ENCODE measurements around the gene ZNF532.
"Not testable (repeated sequence)": the region's sequence is repeated elsewhere in the genome, so short reads cannot be mapped to it uniquely, and the experiment has no call there.

The ZNF532 gene

GRCh38 chr18:58864146-58865032, at the start of gene ZNF532:
ZNF532 (plus strand) TSS chr18:58864877. CDS start in a region left out here.
- DNase-seq (ENCODE audit: low spot score) = no peak

DNA sequence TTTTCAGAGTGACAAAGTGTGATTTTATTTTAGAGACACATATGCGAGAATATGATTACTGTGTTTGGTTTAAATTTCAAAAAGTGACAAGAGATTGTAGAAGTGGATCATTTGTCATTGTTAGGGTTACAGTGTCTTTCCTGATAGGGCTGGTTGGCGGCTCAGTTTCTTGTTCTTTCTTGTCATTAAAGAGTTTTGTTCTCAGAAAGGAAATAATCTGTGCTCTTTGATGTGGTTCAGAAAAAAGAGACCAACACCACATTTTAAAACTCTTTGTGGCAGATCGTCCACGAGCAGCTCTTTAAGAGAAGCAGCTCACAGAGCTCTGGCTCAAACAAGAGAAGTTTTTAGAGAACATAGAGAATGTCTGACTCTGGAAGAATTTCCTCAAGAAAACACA, 45.6 kb upstream of the ZNF532 start:
- DNase-seq (ENCODE audit: low spot score) = peak; percentile 43

- DNase-seq (ENCODE audit: low spot score) = no peak
Measured at GRCh38 chr18:58820251-58820650, 44.4 kb upstream of the ZNF532 start.

DNA sequence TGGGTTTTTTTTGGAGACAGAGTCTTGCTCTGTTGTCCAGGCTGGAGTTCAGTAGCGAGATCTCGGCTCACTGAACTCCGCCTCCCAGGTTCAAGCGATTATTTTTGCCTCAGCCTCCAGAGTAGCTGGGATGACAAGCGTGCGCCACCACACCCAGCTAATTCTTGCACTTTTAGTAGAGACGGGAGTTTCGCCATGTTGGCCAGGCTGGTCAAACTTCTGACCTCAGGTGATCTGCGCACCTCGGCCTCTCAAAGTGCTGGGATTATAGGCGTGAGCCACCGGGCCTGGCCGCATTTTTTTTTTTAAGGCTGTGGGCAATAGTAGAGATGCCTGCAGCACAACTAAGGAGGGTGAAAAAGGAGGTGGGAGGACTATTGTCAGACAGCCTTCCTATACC, 41.7 kb upstream of the ZNF532 start:
- DNase-seq (ENCODE audit: low spot score) = no peak

GRCh38 chr18:58823412-58823811, 41.3 kb upstream of the ZNF532 start:
- no peak for DNase-seq (ENCODE audit: low spot score)

DNA sequence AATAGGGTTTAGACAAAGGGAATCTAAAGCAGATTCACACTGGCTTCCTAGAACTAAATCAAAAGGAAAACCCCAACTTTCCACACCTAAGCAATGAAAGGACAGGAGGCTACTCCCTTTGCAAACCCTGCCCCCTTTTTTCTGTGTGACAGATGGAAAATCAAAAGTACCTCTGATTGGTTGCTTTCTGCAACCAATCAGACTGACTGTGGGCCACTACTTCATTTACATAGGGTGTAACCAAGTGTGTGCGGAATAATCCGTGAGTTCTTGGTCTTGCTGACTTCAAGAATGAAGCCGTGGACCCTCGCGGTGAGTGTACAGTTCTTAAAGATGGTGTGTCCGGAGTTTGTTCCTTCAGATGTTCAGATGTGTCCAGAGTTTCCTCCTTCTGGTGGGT, 37.8 kb upstream of the ZNF532 start:
- DNase-seq (ENCODE audit: low spot score) = not testable (repeated sequence)

DNA sequence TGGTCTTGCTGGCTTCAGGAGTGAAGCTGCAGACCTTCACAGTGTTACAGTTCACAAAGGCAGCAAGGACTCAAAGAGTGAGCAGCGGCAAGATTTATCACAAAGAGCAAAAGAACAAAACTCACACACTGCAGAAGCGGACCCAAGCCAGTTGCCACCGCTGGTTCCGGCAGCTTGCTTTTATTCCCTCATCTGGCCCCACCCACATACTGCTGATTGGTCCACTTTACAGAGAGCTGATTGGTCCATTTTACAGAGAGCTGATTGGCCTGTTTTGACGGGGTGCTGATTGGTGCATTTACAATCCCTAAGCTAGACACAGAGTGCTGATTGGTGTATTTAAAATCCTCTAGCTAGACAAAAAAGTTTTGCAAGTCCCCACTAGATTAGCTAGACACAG, 37.2 kb upstream of the ZNF532 start:
- DNase-seq (ENCODE audit: low spot score) = no peak

DNA sequence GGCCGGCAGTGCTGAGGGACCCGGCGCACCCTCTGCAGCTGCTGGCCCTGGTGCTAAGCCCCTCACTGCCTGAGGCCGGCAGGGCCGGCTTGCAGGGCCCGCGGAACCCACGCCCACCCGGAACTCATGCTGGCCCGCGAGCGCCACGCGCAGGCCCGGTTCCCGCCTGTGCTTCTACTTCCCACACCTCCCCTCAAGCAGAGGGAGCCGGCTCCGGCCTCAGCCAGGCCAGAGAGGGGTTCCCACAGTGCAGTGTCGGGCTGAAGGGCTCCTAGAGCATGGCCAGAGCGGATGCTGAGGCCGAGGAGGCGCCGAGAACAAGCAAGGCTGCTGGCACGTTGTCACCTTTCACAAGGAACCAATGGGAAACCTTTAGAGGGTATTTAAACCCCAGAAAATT, 36.8 kb upstream of the ZNF532 start:
- DNase-seq (ENCODE audit: low spot score) = no peak

GRCh38 chr18:58828399-58829121, 36.1 kb upstream of the ZNF532 start:
- DNase-seq (ENCODE audit: low spot score) = no peak

DNA sequence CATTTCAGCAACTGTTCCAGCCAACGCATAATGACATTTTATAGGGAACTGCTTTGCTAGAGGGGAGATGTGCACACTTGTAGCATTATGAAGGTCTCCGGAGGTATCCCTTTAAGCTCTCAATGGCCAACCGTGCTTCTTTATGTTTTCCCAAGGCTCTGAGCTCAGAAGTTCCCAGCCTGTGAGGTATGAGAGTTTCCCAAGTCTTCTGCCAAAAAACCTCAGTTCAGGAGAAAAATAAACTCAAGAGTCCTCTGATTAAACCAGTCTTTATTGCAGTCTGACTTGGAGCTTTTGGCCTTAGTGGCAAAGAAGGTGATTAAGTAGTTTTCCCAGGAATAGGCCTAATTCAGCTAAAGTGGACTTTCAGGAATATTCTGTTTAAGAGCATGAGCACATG, 35.4 kb upstream of the ZNF532 start:
- DNase-seq (ENCODE audit: low spot score) = no peak

- DNase-seq (ENCODE audit: low spot score) = not testable (repeated sequence)
Measured at GRCh38 chr18:58829886-58830285, 34.8 kb upstream of the ZNF532 start.

DNA sequence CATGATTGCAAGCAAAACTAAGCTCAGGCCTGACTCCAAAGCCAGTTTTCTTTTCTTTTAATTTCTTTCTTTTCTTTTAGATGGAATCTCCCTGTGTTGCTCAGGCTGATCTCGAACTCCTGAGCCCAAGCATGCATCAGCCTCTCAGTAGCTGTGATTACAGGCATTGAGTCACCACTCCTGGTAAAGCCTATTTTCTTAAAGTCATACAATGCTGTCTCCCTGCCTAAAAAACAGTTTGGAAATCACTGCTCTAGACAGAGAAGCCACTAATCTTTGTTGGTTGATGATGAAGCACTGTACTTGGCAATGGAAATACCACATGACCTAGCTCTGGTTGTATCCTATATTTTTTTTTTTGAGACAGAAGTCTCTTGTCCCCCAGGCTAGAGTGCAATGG, 33.1 kb upstream of the ZNF532 start:
- no peak for DNase-seq (ENCODE audit: low spot score)

DNA sequence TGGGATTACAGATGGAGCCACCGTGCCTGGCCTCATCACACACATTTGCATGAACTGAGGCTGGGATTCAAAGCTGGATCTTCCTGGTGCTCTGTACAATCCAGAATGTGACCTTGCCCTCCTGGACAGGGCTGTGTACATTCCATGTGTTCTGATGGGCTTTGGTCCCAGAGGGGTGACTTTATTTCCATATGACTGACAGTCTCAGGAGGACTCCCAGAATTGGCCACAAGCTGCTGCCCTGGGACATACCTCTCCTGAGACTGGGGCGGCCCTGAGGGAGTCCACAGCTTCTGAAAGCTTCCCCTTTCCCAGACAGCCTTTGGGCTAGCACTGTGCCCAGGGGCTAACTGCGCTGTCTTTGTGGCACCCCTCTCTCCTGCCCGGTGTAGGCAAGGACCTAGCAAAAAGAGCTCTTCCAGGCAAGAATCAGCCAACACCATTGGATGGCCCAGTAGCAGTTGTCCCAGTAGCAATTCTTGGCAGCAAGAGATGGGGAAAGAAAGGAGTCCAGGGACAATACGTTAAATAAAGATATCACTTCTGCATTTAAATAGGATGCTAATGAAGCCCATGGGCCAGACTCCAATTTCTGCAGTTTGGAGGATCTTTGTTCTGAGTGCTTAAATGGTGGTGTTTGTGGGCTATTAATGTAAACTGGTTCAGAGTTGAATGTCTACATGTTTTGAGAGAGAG, 26.4 kb upstream of the ZNF532 start:
- DNase-seq (ENCODE audit: low spot score) = no peak

DNA sequence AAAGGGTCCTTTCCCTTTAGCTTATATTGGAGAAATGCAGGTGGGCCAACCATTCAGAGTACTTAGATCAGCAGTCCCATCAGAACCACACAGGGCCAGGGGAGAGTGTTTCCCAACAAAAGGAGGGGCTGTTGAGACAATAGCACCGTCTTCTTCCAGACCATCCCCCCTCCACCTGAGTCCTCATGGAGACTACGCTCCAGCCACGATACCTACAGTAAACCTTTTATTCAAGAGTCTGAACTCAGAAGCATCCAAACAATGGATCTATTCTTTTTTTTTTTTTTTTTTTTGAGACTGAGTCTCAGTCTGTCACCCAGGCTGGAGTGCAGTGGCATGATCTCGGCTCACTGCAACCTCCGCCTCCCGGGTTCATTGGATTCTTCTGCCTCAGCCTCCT, 25.7 kb upstream of the ZNF532 start:
- no peak for DNase-seq (ENCODE audit: low spot score)

- DNase-seq (ENCODE audit: low spot score) = no peak
Measured at GRCh38 chr18:58842978-58843687, 21.5 kb upstream of the ZNF532 start.

DNA sequence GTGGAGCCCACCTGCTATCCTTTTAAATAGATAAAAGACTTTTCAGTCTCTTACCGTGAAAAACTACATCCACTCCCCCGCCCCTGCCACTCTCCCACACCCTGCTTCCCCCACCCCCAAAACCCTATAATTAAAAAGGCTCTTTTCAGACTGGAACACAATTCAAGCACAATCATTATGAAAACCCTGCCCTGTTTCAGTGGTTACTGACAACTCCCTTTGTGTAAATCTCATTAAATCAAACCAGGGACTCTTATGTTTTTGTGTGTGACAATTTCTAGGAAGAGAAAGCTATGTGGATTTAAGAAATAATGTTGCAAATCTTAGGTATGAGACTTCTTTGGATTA, 21.0 kb upstream of the ZNF532 start:
- no peak for DNase-seq (ENCODE audit: low spot score)

DNA sequence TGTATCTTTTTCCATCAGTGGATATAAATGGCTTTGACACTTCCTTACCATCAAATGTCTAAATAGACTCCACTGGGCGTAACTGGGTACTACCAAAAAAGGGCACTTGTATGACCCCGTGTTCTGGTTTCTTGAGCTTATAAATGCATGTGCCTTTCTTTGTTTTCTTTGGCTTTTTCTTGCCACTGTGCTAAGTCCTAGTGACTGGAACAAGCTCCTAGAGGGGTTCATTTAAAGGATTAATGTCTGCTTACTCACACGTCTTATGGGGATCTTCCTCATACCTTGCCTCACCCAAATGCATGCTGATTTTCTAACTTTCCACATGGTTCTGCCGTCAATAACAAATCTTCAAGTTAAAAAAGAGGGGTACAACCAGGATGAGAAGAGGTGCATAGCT, 19.8 kb upstream of the ZNF532 start:
- DNase-seq (ENCODE audit: low spot score) = no peak

DNA sequence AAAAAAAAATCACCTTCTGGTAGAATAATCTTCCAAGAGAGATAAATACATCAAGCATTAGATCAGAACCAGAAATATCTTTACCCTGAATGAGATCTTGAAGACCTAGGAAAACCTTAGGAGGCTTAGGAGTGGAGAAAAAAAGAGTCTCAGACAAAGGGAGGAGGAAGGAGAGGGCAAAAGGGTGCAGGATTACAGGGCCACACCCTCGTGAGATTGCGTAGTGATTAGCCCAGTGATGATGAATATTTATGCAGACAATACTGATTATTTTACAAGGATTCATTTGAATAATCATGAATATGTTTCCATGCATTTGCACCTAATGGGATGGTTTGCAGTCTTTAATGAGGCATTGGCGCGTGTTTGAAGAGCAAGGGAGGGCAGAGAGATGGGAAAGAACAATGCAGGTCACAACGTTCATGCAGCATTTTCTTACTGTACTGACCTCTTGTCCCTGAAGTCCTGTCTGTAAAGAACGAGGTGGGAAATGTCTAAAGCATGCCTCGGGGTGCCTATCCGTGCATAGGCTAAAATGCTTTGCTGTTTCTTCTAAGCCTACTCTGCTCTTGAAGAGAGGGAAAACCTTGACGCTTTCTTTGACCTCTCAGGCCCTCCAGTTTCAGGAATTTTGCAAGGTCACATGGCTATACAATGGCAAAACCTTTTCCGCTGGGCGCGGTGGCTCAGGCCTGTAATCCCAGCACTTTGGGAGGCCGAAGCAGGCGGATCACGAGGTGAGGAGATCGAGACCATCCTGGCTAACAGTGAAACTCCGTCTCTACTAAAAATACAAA, 18.6 kb upstream of the ZNF532 start:
- no peak for DNase-seq (ENCODE audit: low spot score)

DNA sequence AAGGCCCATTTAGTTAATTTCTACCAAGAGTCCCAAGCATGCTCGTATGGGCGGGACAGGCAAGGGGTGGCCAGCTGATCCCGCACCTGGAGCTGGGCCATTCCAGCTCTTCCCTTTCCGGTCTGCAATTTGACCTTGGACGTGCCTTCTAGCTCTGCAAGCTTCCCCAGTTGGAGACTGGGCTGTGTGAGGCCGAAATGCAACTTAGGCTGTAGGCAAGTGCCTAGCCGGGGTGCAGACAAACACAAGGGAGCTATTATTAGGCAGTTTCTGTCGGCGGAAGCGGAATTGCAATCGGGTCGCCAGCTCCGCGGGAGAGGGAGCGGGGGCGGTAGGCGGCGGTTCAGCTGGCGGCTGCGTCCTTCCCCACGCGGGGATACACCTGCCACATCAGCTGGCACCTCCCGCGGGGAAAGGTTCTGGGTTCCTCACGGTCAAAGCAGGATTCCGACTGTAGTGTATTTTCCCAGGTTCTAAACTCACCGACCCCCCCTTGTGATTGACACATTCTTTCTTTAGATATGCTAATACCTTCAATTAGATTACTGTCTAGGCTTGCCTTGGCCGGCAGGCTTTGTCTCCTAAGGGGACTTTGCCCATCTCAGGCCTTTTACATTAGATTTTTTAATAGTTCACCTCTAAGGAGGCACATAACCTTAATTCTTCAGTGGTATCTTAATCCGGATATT, 17.1 kb upstream of the ZNF532 start:
- no peak for DNase-seq (ENCODE audit: low spot score)

- no peak for DNase-seq (ENCODE audit: low spot score)
Measured at GRCh38 chr18:58848685-58849084, 16.0 kb upstream of the ZNF532 start.
